Activated naive CD4-positive, alpha-beta T cell treated with anti-CD3 and anti-CD28 coated beads, Interleukin-2, amount 10 ng/mL, durations not matched to agents 7 days and 5 days (primary cell): Measurements from ENCODE around the gene OTUB2.

Experiments
- CTCF ChIA-PET: fragments of 350-600 bp; sonication (Branson Sonifier 250); formaldehyde crosslinking; loops from one replicate; lab custom pipeline; 2021; ENCODE audit warnings: antibody characterized with exemption; lab: Charles Lee
- DNase-seq: peaks from one replicate; pipeline ENCODE4 v3.0.0-alpha.2; 2020
- H3K27ac Mint-ChIP-seq: one replicate; pipeline ENCODE4 v1.8.0; 2021; ENCODE audit warnings: mild to moderate bottlenecking, moderate library complexity, mixed read lengths
- H3K27me3 Mint-ChIP-seq: one replicate; pipeline ENCODE4 v1.8.0; 2021; ENCODE audit warnings: mild to moderate bottlenecking, mixed read lengths
- H3K36me3 Mint-ChIP-seq: one replicate; pipeline ENCODE4 v1.8.0; 2021; ENCODE audit warnings: mixed read lengths
- H3K4me1 Mint-ChIP-seq: one replicate; pipeline ENCODE4 v1.8.0; 2021; ENCODE audit warnings: mixed read lengths
- H3K4me3 Mint-ChIP-seq: one replicate; pipeline ENCODE4 v1.8.0; 2021; ENCODE audit warnings: mild to moderate bottlenecking, moderate library complexity, mixed read lengths
- H3K9me3 Mint-ChIP-seq: one replicate; pipeline ENCODE4 v1.8.0; 2021; ENCODE audit warnings: mixed read lengths

OTUB2 gene

DNA sequence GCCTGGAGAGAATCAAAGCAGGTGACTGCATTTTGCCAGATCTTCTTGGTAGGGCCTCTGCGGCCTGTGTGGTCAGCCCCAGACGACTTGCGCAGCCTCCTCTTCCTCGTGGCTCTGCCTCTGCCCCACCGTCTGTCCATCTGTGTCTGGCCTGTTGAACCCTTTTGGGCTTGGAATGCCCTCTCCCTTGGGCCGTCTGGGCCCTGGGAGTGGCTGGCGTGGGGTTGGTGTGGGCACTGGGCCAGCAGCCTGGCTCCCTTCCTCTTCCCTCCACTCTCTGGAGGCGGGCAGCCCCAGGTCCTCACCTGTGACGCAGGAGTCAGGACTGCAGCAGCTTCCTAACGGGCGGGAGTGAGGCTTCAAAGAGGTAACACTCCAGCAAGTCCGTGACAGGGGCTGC is 38.8 kb upstream of the OTUB2 start:
- Mint-ChIP-seq H3K4me3 (no peak overlapping the region), H3K4me1 (peaks cover 6% of the 10 kb centered on the region)
- CTCF ChIA-PET, result no interaction called here

DNA sequence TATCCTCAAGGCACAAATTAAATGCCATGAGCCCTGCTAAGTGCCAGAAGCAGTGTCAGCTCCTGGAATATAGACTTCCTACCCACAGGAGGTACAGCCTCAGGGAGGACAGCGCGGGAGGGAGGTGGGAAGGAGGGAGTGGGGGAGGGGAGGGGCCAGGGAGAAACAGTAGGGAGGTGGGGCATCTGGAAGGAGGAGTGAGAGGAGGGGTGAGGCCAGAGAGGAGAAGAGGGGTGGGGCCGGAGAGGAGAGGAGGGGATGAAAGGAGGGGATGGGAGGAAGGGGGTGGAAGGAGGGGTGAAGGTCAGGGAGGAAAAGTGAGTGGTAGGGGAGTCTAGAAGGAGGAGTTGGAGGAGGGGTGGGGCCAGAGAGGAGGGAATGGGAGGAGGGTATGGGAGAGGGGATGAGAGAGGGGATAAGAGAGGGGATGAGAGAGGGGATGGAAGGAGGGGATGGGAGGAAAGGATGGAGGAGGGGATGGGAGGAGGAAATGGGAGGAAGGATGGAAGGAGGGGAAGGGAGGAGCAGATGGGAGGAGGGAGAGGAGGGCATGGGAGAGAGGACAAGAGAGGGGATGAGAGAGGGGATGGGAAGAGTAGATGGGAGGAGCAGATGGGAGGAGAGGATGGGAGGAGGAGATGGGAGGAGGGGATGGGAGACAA is 38.2 kb upstream of the OTUB2 start:
- no peak for DNase-seq
- no peak overlapping the region for H3K4me3 Mint-ChIP-seq
- no peaks in the 10 kb centered on the region for H3K9me3 Mint-ChIP-seq
- H3K4me1 Mint-ChIP-seq, result peaks cover 6% of the 10 kb centered on the region
- H3K27ac Mint-ChIP-seq, result no peak overlapping the region
- peaks cover 14% of the 10 kb centered on the region for H3K27me3 Mint-ChIP-seq
- H3K36me3 Mint-ChIP-seq, result no peaks in the 10 kb centered on the region
- CTCF ChIA-PET, result no interaction called here

More for the DNA sequence above, 38.8 kb upstream of the OTUB2 start:
- Mint-ChIP-seq H3K27me3 (peaks cover 10% of the 10 kb centered on the region), H3K36me3 (no peaks in the 10 kb centered on the region), H3K9me3 (no peaks in the 10 kb centered on the region), H3K27ac (no peak overlapping the region)
- DNase-seq, result no peak

DNA sequence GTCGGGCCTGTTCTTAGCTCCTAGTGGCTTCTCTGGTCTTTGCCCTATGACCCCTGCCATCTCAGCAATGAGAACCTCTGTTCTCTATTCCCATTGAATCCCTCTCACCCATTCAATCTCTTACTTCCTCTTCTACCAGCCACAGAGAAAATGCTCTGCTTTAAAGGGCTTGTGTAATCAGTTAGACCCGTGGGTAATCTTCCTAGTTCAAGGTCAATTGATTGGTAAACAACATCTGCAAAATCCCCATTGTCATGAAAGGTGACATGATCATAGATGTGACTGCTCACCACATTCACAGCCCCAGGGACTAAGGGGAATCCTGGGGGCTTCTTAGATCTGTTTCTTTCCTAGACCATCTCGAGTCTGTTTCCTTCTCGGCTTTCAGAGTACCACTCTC is 36.2 kb upstream of the OTUB2 start:
- no peak for DNase-seq
- Mint-ChIP-seq H3K4me3 (no peak overlapping the region), H3K36me3 (no peaks in the 10 kb centered on the region), H3K9me3 (no peaks in the 10 kb centered on the region), H3K27ac (no peak overlapping the region), H3K4me1 (peaks cover 9% of the 10 kb centered on the region), H3K27me3 (peaks cover 25% of the 10 kb centered on the region)
- CTCF ChIA-PET, result no interaction called here

DNA sequence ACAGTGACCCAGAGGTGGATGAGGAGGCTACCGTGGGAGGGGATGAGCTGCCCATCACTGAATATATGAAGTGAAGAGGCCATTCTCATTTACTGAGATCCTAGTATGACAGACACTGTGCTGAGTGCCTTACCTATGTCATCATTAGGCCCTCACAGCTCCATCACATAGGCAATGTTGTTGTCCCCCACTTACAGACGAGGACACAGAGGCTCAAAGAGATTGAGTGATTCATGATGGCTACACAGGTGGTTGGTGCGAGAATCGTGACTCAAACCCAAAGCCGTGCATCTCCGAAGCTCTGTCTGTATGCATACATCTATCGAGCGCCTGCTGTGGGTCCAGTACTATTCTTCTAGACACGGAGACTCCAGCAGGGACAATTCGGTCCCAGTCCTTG is 34.9 kb upstream of the OTUB2 start:
- Mint-ChIP-seq H3K36me3 (no peaks in the 10 kb centered on the region), H3K27me3 (peaks cover 37% of the 10 kb centered on the region), H3K4me3 (no peak overlapping the region), H3K9me3 (no peaks in the 10 kb centered on the region), H3K27ac (no peak overlapping the region), H3K4me1 (peaks cover 14% of the 10 kb centered on the region)
- no peak for DNase-seq
- CTCF ChIA-PET, result interaction anchor here (1.4 to 4.1 kb wide), 4 partner anchors 10 to 51 kb away, joined by 5 to 24 read pairs (median 10); no protein-coding TSS in a partner anchor

DNA sequence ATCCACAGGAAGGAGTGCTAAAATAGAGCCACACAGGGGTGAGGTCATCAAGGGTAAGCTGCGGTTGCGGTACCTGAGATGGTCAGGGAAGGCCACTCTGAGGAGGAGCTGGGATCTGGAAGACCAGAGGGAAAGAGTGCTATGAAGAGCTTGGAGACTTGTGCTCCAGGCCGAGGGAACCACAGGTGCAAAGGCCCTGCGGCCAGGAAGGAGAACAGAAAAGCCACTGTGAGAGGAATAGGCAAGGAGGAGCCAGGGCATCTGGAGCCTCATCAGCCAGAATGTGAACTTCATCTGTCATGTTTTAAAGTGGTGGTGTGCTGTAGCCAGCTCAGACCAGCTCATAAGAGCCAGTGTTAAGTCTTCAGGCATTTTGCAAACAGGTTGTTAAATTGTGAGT is 34.5 kb upstream of the OTUB2 start:
- H3K4me1 Mint-ChIP-seq, result peaks cover 14% of the 10 kb centered on the region
- DNase-seq, result no peak

DNA sequence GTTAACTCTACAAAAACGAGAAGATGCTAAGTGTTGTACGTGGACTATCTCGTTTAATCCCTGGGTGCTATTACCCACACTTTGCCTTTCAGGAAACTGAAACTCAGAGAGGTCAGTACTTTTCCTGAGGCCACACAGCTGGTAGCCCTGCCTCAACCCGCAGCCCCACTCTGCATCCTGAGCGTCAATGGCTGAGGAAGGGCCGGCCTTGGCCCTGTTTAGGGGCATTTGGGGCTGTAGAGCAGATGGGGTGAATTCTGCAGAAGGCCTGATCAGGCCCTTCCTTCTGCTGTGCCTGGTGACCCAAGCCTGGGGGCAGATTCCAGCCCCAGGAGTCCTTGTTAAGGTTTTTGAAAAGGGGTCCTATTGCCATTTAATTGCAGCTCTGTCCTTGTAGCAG is 32.8 kb upstream of the OTUB2 start:
- H3K36me3 Mint-ChIP-seq, result no peaks in the 10 kb centered on the region
- no peak overlapping the region for H3K4me3 Mint-ChIP-seq
- no peak overlapping the region for H3K27ac Mint-ChIP-seq
- no peak for DNase-seq
- H3K9me3 Mint-ChIP-seq, result no peaks in the 10 kb centered on the region
- H3K27me3 Mint-ChIP-seq, result peaks cover 37% of the 10 kb centered on the region
- H3K4me1 Mint-ChIP-seq, result peaks cover 25% of the 10 kb centered on the region
- CTCF ChIA-PET, result interaction anchor here (1.3 to 4.1 kb wide), 2 partner anchors 14 to 53 kb away, joined by 5 to 24 read pairs; no protein-coding TSS in a partner anchor

More for the DNA sequence above, 34.5 kb upstream of the OTUB2 start:
- H3K27ac Mint-ChIP-seq, result no peak overlapping the region
- peaks cover 37% of the 10 kb centered on the region for H3K27me3 Mint-ChIP-seq
- no peaks in the 10 kb centered on the region for H3K36me3 Mint-ChIP-seq
- H3K4me3 Mint-ChIP-seq, result no peak overlapping the region
- no peaks in the 10 kb centered on the region for H3K9me3 Mint-ChIP-seq
- CTCF ChIA-PET, result interaction anchor here (1.4 to 4.1 kb wide), 4 partner anchors 9 to 52 kb away, joined by 5 to 24 read pairs (median 10); no protein-coding TSS in a partner anchor

DNA sequence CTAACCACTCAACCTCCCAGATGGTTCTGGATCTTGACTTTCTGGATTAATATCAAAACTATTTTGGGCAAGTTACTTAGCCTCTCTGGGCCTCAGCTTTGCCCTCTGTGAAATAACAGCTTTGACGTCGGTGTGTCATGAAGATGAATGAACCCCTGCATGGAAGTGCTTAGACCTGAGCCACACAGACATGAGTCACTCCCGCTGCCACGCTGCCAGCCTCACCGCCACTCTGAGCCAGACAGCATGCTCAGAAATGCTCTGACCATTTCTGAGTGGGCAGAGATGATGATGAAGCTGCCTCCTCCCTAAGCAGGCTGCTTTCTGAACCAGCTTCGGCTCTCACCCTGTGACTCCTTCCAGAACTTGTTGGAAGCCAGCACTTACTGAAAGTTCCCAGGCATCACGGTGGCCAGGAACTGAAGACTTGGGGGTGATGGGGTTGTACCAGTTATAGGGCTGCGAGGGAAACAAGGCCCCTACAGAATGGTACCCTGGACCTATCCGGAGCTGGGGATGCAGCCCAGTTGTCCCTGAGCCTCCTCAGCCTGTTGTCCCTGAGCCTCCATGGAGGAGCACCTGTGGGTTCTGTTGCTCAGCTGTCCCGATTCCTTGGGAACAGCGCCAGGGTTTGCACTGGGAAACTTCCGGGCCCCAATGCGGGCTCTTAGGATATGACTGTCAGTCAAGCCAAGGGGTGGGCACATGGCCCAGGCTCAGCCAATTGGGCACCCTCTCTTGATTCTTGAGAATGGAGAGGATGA is 31.0 kb upstream of the OTUB2 start:
- Mint-ChIP-seq H3K4me1 (peaks cover 25% of the 10 kb centered on the region), H3K9me3 (no peaks in the 10 kb centered on the region), H3K27me3 (peaks cover 37% of the 10 kb centered on the region), H3K4me3 (no peak overlapping the region), H3K36me3 (no peaks in the 10 kb centered on the region), H3K27ac (no peak overlapping the region)
- no peak for DNase-seq
- CTCF ChIA-PET, result interaction anchor here (1.2 to 7.2 kb wide), 3 partner anchors 10 to 54 kb away, joined by 5 to 186 read pairs (median 6); no protein-coding TSS in a partner anchor

DNA sequence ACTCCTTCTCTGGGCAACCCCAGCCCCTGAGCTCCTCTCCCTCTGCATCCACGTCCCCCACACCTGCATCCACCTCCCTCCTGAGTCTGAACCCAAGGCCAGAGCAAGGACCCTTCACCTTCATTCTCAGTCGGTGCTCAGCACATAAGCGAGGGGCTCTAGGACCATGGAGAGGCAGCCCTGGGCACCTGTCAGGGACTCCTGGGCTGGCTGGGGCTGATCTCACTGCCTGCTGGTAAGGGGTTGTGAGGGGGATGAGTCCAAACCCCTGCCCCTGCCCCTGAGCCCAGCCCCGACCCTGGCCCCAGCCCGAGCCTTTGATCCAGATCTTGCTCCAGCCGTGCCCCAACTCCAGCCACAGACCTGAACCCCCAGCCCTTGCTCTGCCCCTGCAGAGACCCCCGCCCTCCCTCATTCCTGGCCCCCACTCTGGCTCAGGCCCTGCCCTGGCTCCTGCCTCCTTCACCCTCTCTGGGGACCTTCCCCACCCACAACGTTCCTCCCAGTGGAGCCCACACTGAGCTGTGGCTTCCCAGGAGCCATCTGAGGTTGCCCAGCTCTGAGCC is 29.9 kb upstream of the OTUB2 start:
- Mint-ChIP-seq H3K27me3 (peaks cover 37% of the 10 kb centered on the region), H3K4me3 (no peak overlapping the region), H3K36me3 (no peaks in the 10 kb centered on the region), H3K9me3 (no peaks in the 10 kb centered on the region), H3K27ac (no peak overlapping the region), H3K4me1 (peaks cover 30% of the 10 kb centered on the region)
- no peak for DNase-seq
- CTCF ChIA-PET, result interaction anchor here (1.2 to 7.2 kb wide), 3 partner anchors 8 to 55 kb away, joined by 5 to 186 read pairs (median 6); no protein-coding TSS in a partner anchor

DNA sequence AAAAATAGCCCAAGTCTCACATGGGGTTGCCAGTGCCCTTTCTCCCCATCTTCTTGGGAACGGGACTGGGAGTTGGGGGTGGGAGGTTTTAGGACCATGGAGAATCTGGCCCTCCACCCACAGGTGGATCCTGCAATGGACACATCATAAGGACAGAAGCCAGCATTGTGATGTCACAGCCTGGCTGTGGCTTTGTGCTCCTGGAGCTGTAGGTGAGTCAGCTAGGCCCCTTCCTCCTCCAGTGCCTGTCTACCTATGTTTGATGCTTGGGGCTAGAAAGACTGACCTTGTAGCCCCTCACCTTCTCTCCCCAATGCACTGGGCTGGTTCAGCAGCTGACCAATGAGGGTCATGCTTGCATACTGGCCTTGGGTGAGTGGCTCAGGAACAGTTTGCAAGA is 29.1 kb upstream of the OTUB2 start, which contains the start of gene CCDC197:
Gene CCDC197, plus strand, starts transcription at position 220 of the 400 bp plus-strand sequence. CDS start 831 bp downstream, outside the sequence.
- H3K27ac Mint-ChIP-seq, result no peak within 1 kb of the TSS
- H3K36me3 Mint-ChIP-seq, result no peaks in the 10 kb centered on the region
- peaks cover 38% of the 10 kb centered on the region for H3K4me1 Mint-ChIP-seq
- H3K27me3 Mint-ChIP-seq, result peaks cover 29% of the 10 kb centered on the region
- CTCF ChIA-PET, result interaction anchor here (0.6 to 7.2 kb wide), 4 partner anchors 19 to 56 kb away, joined by 3 to 186 read pairs (median 3); no protein-coding TSS in a partner anchor
- no peak within 1 kb of the TSS for H3K4me3 Mint-ChIP-seq
- no peak for DNase-seq
- H3K9me3 Mint-ChIP-seq, result no peaks in the 10 kb centered on the region

DNA sequence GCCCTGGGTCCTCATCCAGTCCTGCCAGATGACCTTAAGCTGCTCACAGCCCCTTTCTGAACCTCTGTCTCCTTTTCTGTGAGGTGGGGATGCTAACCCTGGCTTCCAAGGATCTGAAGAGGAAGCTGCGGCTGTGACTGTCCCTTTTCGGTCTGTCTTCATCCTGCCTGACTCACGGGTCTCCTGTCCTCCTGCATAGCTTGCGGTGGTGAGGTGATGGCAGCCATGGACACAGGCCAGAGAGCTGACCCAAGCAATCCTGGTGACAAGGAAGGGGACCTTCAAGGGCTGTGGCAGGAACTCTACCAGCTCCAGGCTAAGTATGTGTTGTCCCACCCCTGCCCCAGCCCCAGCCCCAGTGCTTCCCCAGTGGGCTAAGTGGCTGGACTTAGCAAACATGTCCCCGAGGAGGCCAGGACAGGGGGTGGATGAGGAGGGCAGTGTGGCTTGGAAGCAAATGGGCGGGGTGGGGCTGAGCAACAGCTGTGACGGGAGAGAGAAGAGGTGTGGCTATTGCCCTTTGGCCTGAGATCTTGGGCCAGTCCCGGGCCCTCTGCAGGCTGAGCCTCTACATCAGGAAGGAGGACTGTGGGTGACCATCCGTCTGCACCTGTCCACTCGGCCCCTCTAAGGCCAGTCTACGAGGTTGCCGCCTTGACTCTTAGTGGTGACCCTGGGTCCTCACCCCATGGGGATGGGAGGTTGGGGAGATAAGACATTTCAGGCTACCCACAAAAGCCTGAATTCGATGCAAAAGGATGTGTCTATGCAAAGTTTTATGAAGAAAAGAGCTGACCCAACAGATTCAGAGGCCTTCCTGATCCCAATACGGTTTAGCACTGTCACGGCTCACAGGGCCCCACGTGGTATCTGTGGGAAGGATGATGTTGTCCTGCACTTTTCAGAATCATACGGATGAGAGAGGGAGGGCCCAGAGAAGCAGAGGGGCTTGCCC is 27.9 kb upstream of the OTUB2 start:
- Mint-ChIP-seq H3K27me3 (peaks cover 23% of the 10 kb centered on the region), H3K4me1 (peaks cover 41% of the 10 kb centered on the region), H3K9me3 (no peaks in the 10 kb centered on the region), H3K36me3 (no peaks in the 10 kb centered on the region), H3K27ac (no peak overlapping the region), H3K4me3 (no peak overlapping the region)
- DNase-seq, result no peak
- CTCF ChIA-PET, result interaction anchor here (1.1 to 7.9 kb wide), 7 partner anchors 13 to 57 kb away, joined by 3 to 186 read pairs (median 17); no protein-coding TSS in a partner anchor

DNA sequence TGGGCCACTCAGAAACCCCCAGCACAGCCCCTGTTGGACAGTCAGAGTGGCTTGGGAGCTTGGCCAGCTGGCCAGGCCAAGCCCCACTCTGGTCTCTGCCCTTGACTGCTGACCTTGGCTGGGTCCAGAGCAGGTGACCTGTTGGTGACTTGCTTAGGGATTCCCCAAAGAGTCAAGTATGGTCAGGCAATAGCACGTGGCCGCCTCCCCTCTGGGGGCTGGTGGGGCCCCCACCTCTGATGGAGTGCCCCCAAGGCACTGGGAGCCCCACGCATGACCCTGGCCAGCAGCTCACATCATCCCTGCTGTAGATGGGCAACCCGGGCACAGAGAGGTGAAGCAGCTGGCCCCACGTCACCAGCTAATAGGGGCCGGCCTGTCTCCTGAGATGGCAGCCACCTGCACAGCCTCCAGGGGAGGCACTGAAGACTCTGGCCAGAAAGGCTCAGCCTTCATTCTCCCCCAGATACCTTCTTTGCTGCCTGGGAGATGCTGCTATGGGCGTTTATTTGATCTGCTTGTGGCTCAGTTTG is 27.2 kb upstream of the OTUB2 start:
- CTCF ChIA-PET, result interaction anchor here (1.1 to 7.9 kb wide), 8 partner anchors 13 to 64 kb away, joined by 3 to 186 read pairs (median 12); no protein-coding TSS in a partner anchor
- peaks cover 41% of the 10 kb centered on the region for H3K4me1 Mint-ChIP-seq
- no peak for DNase-seq

DNA sequence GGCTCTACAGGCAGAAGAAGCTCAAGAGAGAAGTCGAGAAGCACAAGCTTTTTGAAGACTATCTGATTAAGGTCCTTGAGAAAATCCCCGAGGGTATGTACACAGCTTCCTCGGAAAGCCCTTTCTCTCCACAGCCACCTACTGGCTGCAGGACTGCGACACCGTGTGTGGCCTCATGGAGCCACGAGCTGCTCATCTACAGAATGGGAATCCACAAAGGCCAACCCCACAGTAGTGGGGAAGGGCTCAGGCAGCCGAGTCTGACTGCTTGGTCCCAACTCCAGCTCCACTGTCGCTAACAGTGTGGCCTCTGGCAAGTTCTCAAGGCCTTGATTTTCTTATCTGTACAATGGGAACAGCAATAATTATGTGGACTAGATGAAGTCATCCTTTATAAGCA is 26.6 kb upstream of the OTUB2 start:
- H3K27me3 Mint-ChIP-seq, result peaks cover 22% of the 10 kb centered on the region
- no peaks in the 10 kb centered on the region for H3K36me3 Mint-ChIP-seq
- DNase-seq, result no peak
- CTCF ChIA-PET, result interaction anchor here (0.5 to 7.9 kb wide), 9 partner anchors 14 to 110 kb away, joined by 3 to 186 read pairs (median 8); no protein-coding TSS in a partner anchor
- H3K9me3 Mint-ChIP-seq, result no peaks in the 10 kb centered on the region
- H3K4me1 Mint-ChIP-seq, result peaks cover 39% of the 10 kb centered on the region
- no peak overlapping the region for H3K27ac Mint-ChIP-seq
- H3K4me3 Mint-ChIP-seq, result no peak overlapping the region

More for the DNA sequence above, 27.2 kb upstream of the OTUB2 start:
- Mint-ChIP-seq H3K27me3 (peaks cover 19% of the 10 kb centered on the region), H3K27ac (no peak overlapping the region), H3K36me3 (no peaks in the 10 kb centered on the region), H3K9me3 (no peaks in the 10 kb centered on the region), H3K4me3 (no peak overlapping the region)

DNA sequence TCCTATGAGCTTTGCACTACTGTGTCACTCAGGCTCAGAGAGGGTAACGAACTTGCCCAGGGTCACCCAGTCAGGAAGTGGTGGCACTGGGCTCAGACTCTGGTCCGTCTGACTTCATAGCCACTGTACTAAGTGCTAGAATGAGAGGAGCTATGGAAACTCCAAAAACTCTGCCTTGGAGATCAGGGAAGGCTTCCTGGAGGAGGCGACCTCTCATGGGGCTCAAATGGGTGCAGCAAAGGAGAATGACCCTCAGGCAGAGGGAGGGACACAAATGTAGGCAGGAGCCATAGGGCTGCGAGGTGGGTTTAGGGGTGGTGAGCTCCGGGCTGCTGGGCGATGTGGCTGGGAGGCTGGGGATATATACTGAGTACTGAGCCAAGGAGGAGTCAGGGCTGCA is 25.9 kb upstream of the OTUB2 start:
- Mint-ChIP-seq H3K4me3 (no peak overlapping the region), H3K4me1 (peaks cover 44% of the 10 kb centered on the region), H3K36me3 (no peaks in the 10 kb centered on the region), H3K27ac (no peak overlapping the region), H3K27me3 (peaks cover 22% of the 10 kb centered on the region), H3K9me3 (no peaks in the 10 kb centered on the region)
- CTCF ChIA-PET, result interaction anchor here (0.5 to 7.9 kb wide), 13 partner anchors 9 to 110 kb away, joined by 3 to 186 read pairs (median 8); no protein-coding TSS in a partner anchor
- no peak for DNase-seq
